SJCRH30 (cell line): ENCODE results near the gene CD86. TPM values are rescaled to one million over a fixed set of nuclear protein-coding genes. Genes with fewer than 3 reads are reported as not detected.
"Not testable (repeated sequence)": the region's sequence is repeated elsewhere in the genome, so short reads cannot be mapped to it uniquely, and the experiment has no call there.

Source experiments
- DNase-seq, 2 experiments: peaks; one replicate each; pipeline ENCODE4 v3.0.0-alpha.2; 2015 to 2020
- H3K27ac ChIP-seq: fragments of 250-450 bp; sonication (Bioruptor Pico); 2 replicates; pipeline ENCODE4 v1.5.1; 2020; ENCODE audit warnings: mild to moderate bottlenecking, moderate library complexity
- H3K27me3 ChIP-seq: fragments of 250-450 bp; sonication (Bioruptor Pico); 2 replicates; pipeline ENCODE4 v1.5.1; 2020; ENCODE audit warnings: mild to moderate bottlenecking, moderate library complexity
- H3K36me3 ChIP-seq: fragments of 250-450 bp; sonication (Bioruptor Pico); 2 replicates; pipeline ENCODE4 v1.5.1; 2020; ENCODE audit warnings: mild to moderate bottlenecking, moderate library complexity
- H3K4me1 ChIP-seq: fragments of 250-450 bp; sonication (Bioruptor Pico); 2 replicates; pipeline ENCODE4 v1.5.1; 2020; ENCODE audit warnings: mild to moderate bottlenecking, moderate library complexity
- H3K4me3 ChIP-seq: fragments of 250-450 bp; sonication (Bioruptor Pico); 2 replicates; pipeline ENCODE4 v1.5.1; 2020; ENCODE audit warnings: mild to moderate bottlenecking, moderate library complexity
- H3K9me3 ChIP-seq: fragments of 250-450 bp; sonication (Bioruptor Pico); replicated peaks from 2 replicates; pipeline ENCODE4 v1.5.1; 2020; ENCODE audit warnings: mild to moderate bottlenecking, moderate library complexity
- total RNA-seq: library from RNA; depleted of rRNA; stranded (reverse); fragments of >200 nt; shearing (Covaris generic); gene quantifications from 2 replicates; pipeline ENCODE4 v1.2.3, GENCODE V29; 2014; rRNA removed

CD86 gene
- total RNA-seq, 1 experiment from 2014 or later, result not detected

DNA sequence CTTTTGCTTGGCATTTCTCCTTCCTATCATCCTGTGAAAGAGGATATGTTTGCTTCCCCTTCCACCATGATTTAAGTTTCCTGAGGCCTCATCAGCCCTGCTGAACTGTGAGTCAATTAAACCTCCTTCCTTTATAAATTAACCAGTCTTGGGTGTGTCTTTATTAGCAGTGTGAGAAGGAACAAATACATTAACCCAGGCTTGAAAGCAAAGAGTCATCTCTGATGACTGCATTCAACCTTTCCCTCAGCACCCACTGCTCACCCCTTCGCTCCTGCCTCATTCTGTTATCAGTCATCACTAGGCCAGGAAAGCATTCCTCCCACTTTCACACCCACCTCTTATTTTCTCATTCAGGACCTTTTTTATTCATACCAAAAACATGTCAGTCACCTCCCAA lies 68.7 kb downstream of the CD86 start:
- Histone ChIP-seq H3K4me1 (no peaks in the 10 kb centered on the region), H3K4me3 (no peak overlapping the region), H3K36me3 (no peaks in the 10 kb centered on the region), H3K9me3 (no peaks in the 10 kb centered on the region), H3K27ac (no peak overlapping the region), H3K27me3 (peaks cover 3% of the 10 kb centered on the region; the same call in 1 of the 2 replicates)
- no peak for DNase-seq

DNA sequence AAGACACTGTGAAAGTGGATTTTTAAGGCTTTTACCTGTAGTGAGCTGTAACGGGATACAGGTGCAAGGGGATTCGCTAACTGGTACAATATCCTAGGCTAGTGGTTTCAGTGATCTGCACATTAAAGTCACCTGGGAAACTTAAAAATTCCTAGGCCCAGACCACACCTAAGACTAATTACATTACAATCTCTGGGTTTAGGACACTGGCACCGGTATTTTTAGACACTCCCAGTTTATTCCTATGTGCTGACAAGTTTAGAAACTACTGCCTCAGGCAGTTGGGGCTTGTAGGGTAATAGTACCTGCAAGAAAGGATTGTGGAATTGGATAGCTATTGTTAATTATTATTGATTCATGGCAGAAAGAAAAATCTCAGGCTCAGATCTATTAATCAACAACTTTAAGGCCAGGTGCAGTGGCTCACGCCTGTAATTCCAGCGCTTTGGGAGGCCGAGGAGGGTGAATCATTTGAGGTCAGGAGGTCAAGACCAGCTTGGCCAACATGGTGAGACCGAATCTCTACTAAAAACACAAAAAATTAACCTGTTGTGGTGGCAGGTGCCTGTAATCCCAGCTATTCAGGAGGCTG lies 77.9 kb downstream of the CD86 start:
- Histone ChIP-seq H3K4me1 (no peaks in the 10 kb centered on the region), H3K36me3 (no peaks in the 10 kb centered on the region), H3K27me3 (no peaks in the 10 kb centered on the region), H3K4me3 (no peak overlapping the region), H3K9me3 (no peaks in the 10 kb centered on the region), H3K27ac (no peak overlapping the region)
- no peak for DNase-seq

GRCh38 chr3:122146466-122146865 lies 91.3 kb downstream of the CD86 start:
- no peak overlapping the region for H3K4me3 ChIP-seq
- H3K27ac ChIP-seq, result no peak overlapping the region
- no peaks in the 10 kb centered on the region for H3K9me3 ChIP-seq
- DNase-seq, result no peak
- no peaks in the 10 kb centered on the region for H3K4me1 ChIP-seq
- H3K27me3 ChIP-seq, result no peaks in the 10 kb centered on the region
- H3K36me3 ChIP-seq, result no peaks in the 10 kb centered on the region

DNA sequence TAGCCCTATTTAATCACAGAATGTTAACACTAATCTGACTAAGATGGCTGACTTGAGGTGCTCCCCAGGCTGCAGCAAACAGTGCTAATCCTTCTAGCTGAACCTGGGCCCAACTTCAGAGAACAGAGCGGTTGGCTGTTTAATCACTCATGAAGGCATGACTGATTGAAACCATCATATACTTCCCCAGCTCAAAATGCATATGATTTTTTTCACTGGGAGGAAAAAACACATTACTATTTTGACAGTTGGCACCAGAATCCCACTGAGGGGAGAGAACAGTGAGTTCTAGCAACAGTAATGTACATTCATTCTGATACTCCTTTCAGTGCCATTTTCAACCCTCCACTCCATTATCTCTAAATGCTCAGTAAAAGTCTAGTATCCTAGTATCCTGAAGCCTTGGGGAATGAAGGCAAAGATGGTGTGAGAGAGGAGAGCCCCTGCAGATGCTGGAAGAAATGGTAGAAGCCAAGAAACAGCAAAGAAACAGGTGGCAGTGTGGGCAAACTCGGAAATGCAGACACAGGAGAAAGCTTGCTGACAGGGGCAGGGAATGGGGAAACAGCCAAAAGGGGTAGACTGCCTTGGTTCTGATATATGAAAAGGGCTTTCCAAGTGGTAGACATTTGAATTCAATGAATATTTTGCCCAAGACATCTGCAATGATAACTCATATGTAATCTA lies 93.9 kb downstream of the CD86 start:
- Histone ChIP-seq H3K27me3 (no peaks in the 10 kb centered on the region), H3K9me3 (no peaks in the 10 kb centered on the region), H3K27ac (no peak overlapping the region), H3K4me3 (no peak overlapping the region), H3K4me1 (no peaks in the 10 kb centered on the region), H3K36me3 (no peaks in the 10 kb centered on the region)
- DNase-seq, result no peak

DNA sequence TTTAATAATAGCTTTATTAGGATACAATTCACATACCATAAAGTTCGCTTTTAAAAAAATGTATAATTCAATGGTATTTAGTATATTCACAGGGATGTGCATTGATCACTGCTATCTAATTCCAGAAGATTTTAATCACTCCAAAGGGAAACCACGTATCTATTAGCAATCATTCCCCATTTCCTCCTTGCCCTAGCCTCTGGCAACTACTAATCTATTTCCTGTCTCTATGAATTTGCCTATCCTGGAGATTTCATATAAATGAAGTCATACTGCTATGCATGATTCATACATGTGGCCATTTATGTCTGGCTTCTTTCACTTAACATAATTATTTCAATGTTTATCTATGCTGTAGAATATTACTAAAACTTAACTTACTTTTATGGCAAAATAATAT lies 96.3 kb downstream of the CD86 start:
- no peaks in the 10 kb centered on the region for H3K4me1 ChIP-seq
- DNase-seq, result no peak
- no peaks in the 10 kb centered on the region for H3K36me3 ChIP-seq
- peaks cover 4% of the 10 kb centered on the region for H3K9me3 ChIP-seq
- H3K4me3 ChIP-seq, result no peak overlapping the region
- H3K27ac ChIP-seq, result no peak overlapping the region
- no peaks in the 10 kb centered on the region for H3K27me3 ChIP-seq

GRCh38 chr3:122164983-122165382 lies 109.8 kb downstream of the CD86 start:
- not testable (repeated sequence) for H3K36me3 ChIP-seq, DNase-seq, H3K9me3 ChIP-seq, H3K27ac ChIP-seq, H3K27me3 ChIP-seq, H3K4me3 ChIP-seq, H3K4me1 ChIP-seq

DNA sequence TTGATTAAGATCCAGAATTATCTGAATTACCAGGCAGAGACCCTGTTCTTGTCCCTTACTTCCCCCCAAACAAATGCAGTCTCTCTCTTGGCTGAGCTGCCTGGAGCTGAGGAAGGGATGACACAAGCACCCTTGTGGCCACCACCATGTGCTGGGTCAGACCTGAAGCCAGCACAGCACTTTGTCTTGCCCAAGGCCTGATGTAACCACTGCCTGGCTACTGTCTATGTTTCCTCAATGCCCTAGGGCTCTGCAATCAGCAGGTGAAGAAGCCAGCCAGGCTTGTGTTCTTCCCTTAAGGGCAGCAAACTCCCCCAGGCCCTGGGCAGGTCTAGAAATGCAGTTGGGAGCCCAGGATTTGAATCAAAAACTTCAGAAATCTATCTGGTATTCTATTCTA lies 112.5 kb downstream of the CD86 start:
- Histone ChIP-seq H3K4me1 (no peaks in the 10 kb centered on the region), H3K9me3 (no peaks in the 10 kb centered on the region), H3K4me3 (no peak overlapping the region), H3K36me3 (no peaks in the 10 kb centered on the region), H3K27me3 (no peaks in the 10 kb centered on the region), H3K27ac (no peak overlapping the region)
- DNase-seq, result no peak

DNA sequence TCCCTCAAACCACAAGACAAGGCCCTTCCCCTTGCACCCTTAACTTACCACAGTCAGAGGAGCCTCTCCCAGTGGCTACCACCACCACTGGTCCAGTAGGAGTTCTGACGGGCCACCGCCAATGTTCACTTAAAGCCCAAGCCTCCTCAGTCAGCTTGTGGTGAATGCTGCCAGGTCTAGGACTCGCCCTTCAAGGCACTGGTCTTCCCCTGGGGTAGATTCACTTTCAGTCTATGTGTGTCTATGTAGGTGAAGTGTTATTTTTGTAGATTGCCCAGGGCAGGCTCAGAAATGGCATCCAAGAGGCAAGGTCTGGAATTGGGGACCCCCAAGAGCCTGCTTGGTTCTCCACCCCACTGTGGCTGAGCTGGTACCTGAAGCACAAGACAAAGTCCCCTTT lies 112.9 kb downstream of the CD86 start:
- no peak overlapping the region for H3K4me3 ChIP-seq
- H3K27ac ChIP-seq, result no peak overlapping the region
- no peaks in the 10 kb centered on the region for H3K4me1 ChIP-seq
- no peaks in the 10 kb centered on the region for H3K27me3 ChIP-seq
- H3K9me3 ChIP-seq, result no peaks in the 10 kb centered on the region; the same call in 1 of the 2 replicates
- no peak for DNase-seq
- no peaks in the 10 kb centered on the region for H3K36me3 ChIP-seq

DNA sequence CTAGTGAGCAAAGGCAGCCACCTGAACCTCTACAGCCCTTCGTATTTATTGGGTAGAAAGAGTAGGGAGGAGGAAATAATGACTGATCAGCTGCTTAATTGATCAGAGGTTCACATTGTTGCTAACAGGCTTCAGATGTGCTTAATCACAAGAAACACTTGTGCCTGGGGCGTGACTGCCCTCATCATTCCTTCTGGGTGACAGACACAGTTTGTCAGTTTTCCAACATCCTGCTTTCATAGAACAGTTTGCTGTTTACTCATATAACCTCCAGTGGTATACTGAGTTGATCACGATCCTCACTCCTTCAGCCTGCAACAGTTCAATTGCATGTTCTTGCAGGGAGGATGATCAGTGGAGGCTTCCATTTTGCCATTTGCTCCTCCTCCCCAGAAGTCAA lies 114.7 kb downstream of the CD86 start:
- Histone ChIP-seq H3K36me3 (no peaks in the 10 kb centered on the region), H3K27ac (no peak overlapping the region), H3K4me3 (no peak overlapping the region), H3K9me3 (no peaks in the 10 kb centered on the region; the same call in 1 of the 2 replicates), H3K4me1 (no peaks in the 10 kb centered on the region), H3K27me3 (no peaks in the 10 kb centered on the region)
- no peak for DNase-seq

Other genes with a start within 250 kb of the CD86 start
- 43.0 and 51.7 TPM in 2 replicates for gene IQCB1, start 220.3 kb upstream of the CD86 start, total RNA-seq
- 10.5 and 11.3 TPM in 2 replicates for gene EAF2, start 220.2 kb upstream of the CD86 start, total RNA-seq
- 0.79 and 0.86 TPM in 2 replicates for gene SLC15A2, start 161.0 kb upstream of the CD86 start, total RNA-seq
- not detected in 2 replicates for gene ILDR1, start 33.1 kb upstream of the CD86 start, total RNA-seq
- gene CASR, start 128.3 kb downstream of the CD86 start, total RNA-seq, result not detected in 2 replicates